GM21717 (cell line): ENCODE results near the gene ELFN2.

ENCODE experiments used
- ATAC-seq: cut with Tn5 transposase; IDR thresholded peaks from one replicate; pipeline ENCODE4 v1.9.1; 2021; ENCODE audit warnings: mild to moderate bottlenecking, moderate library complexity; ENCODE audit not compliant: unreplicated experiment

Gene ELFN2

DNA sequence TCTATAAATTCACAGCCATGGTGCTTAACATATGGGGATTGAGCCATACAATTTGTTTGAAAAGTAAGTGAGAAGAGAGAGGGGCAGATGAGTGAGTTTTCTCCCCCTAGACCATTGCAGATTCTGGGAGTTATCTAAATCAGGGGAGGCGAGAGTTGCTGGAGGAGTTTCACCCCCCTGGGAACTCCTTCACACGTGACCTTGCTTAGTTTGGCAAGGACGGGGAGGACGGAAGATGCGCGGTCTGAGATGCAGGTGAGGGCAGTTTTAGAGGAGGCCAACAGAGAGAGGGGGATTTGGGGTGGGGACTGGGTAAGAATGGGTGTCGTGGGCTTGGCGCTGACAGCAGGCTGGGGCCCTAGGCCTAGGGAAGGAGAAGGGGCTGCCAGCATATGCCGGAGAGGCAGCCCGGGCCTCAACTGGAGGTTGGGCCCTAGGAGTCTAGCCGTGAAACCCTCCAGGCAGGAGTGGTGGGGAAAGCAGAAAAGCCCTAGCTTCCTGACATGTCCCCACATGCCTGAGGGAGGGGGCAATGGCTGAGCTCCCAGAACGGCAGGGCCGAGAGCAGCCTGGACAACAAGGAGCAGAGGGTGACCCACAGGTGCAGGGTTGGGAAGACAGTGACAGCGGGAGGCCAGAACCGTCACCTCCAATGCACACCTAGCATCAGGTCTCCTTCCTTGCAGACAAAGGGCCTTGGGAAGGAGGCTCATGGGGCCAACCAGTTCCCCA is 63.9 kb downstream of the ELFN2 start:
- ATAC-seq: no peak

DNA sequence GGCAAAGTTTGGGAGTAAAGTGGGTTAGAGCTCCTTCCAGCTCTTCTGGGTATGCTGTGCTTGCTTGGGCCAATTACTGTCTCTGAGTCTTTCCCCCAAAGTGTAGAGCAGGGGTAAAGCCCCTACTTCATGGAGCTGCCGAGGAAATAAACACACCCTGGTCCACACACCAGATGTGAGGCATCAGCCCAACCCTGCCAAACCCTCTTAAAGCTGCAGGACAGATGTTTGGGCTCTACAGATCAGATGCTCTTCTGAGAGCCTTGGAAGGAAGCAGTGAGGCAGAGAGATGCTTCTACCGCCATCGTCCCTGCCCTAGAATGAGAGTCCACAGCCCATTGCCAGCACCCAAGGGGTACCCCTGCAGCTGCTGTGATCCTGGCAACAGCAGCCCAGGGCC is 64.7 kb downstream of the ELFN2 start:
- ATAC-seq: no peak

DNA sequence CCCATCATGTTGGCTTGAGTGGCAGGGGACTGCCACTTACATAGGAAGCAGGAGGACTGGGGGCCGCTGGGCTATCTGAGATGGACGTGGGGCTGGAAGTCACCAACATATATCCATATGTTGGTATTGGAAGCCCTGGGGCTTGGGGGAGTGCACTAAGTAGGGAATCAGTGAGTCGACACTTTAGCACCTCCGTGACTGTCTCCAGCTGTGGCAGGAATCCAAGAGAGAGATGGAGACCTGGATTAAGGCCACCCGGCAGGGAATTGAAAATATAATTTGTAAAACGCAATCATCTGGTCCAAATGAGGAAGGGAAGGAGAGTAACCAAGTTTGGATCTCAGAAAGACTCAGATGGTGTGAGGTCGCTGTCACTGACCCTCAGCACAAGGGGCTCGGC is 68.4 kb downstream of the ELFN2 start:
- ATAC-seq: no peak

DNA sequence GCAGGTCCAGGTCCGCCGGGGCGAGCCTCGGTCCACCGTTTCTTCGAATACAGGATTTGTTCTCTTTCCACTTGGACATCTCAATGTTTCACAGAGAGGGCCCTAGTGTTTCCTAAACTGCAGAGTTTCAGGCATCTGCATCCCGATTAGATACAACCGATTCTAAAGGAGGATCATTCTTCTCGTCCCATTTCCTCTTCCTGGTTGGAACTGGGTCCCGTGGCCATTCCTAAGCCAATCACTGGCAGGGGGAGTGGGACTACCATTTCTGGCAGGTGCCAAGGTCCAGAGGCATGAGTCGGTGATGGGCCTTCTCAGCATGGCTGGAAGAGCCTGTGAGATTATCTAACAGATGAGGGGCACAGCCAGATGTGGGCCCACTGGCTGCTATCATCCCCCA is 68.9 kb downstream of the ELFN2 start:
- no peak for ATAC-seq

DNA sequence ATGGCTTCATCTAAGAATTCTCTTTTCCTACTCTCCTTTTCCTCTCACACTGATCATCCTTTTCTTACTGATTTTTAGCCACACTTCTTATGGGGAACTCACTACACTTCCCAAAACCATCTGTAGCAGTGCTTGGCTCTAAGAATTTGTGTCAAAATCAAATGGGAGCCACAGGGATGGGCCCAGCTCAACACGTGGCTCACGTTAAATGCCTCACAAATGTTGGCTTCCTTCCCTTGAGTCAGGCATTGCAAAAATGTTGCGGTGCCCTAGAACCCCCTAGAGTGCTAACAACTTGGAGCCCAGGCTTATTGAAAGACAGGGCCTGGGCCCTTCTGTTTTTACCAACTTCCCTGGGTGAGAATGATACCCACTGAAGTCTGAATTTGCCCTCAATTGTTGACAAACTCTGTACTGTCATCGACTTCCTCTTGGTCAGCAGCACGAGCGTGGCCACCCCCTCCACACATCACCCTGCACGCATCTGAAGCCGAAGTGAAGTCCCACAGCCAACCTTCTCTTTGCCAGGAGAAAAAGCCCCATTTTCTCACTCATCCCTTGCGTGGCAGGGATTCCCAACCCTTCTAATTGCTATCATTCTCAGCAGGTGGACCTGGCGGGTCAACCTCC is 69.7 kb downstream of the ELFN2 start:
- ATAC-seq: no peak

DNA sequence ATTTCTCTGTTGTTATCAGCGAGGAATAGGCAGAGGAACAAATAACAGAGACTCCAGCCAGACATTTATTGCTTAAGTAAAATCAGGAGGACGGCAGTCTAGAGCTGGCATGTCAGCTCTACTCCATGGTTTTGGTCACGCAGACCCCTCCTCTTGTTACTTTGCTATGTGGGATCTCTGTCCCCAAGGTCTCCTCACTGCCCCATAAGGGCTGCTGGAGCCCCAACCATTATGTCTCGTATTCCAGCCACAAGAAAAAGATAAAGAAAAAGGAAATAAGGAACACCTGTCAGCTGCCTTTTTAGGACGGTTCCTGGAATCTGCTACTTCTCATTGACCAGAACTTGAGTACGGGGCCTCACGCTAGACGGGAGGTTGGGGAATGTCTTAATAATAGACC is 70.4 kb downstream of the ELFN2 start:
- ATAC-seq: no peak

DNA sequence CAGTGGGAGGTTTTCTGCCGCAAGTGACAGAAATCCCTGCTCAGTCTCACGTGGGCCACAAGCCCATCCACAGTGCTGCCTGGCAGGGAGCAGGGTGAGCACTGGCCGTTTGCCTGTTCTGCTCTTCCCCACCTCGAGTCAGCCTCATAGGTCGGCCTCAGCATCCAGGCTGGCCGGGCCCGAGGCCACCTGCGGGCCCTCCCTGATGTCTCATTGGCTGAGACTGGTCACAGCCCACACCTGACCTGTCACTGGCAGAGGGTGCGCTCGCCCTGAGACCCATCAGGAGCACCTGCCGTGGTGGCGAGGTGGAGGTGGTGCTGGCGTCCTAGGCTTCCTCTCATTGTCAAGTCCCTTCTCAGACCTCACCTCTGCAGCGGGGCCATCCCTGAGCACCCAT is 72.1 kb downstream of the ELFN2 start:
- no peak for ATAC-seq

DNA sequence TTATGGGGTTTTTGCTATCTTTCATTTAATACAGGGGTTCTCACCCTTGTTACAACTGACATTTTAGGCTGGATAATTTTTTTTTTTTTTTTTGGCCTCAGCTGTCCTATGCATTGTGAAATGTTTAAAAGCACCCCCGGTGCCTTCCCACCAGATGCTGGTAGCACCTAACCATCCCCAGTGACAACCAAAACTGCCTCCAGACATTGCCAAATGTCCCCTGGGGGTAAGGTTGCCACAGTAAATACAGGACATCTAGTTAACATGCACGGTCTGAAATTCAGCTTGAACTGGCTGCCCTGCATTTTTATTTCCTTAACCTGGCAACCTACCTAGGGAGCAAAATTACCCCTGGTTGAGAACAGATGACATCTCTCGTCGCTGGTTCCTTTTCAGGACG is 72.6 kb downstream of the ELFN2 start:
- no peak for ATAC-seq

DNA sequence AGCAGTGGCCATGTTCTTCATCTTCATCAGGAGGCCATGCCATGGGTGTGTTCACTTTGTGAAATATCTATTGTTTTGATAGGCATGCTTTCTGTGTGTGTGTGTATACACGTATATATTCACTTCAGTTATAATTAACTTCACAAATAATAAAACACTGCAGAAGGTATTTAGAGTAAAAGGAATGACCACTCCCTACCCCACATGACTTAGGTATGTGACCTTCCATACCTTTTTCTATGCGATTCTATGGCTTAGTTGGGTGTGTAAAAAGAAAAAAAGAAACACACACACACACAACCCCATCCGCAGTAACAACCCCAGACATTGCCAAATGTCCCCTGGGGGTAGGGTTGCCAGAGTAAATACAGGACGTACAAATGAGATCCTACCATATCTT is 73.0 kb downstream of the ELFN2 start:
- ATAC-seq: no peak

DNA sequence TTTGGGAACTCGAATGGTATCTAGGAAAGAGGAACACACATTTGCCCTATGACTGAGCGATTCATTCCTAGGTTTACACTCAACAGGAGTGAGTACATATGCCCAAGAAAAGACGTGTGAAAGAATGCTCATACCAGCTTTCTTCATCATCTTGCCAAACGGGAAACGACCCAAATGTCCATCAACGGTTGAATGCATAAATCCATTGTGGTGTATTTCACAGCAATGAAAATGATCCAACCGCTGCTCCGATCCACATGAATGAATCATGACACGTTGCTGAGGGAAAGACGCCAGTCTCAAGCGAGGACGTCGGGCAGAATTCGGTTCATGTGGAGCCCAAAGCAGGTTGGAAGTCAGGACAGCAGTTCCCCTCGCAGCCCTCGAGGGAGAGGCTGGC is 73.4 kb downstream of the ELFN2 start:
- no peak for ATAC-seq

DNA sequence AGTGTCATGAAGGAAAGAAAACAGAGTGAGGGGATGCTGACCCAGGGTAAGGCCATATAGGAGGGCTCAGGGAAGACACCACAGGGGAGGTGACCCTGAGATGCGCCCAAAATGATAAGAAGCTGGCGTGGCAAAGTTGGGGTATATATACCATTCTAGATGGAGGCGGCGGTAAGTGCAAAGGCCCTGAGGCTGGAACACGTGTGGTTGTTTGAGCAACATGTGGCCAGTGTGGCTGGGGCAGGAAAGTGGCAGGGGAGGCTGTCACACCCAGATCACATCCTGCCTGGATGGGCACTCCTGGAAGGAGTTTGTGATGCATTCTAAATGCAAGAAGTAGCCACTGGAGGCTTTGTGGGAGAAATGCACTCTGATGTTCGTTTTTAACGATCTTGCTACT is 74.8 kb downstream of the ELFN2 start:
- ATAC-seq: no peak

DNA sequence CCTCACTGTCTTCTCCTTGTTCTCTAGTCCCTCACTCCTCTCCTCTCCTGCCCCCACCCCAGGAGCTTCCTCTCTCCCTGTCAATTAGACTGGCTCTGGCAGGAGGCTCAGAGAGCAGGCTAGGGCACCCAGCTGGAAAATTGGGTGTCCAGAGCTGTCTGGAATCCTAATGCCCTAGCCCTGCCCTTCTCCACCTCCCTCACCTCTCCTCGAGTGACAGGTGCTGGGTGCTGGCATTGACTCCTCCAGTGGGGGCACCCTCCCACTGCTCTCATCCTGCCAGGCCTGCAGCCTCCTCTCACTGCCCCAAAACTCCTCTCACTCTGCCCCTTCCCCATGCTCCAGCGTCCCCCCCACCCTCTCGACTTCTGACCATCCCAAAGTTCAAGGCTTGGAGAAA is 76.0 kb downstream of the ELFN2 start:
- no peak for ATAC-seq

DNA sequence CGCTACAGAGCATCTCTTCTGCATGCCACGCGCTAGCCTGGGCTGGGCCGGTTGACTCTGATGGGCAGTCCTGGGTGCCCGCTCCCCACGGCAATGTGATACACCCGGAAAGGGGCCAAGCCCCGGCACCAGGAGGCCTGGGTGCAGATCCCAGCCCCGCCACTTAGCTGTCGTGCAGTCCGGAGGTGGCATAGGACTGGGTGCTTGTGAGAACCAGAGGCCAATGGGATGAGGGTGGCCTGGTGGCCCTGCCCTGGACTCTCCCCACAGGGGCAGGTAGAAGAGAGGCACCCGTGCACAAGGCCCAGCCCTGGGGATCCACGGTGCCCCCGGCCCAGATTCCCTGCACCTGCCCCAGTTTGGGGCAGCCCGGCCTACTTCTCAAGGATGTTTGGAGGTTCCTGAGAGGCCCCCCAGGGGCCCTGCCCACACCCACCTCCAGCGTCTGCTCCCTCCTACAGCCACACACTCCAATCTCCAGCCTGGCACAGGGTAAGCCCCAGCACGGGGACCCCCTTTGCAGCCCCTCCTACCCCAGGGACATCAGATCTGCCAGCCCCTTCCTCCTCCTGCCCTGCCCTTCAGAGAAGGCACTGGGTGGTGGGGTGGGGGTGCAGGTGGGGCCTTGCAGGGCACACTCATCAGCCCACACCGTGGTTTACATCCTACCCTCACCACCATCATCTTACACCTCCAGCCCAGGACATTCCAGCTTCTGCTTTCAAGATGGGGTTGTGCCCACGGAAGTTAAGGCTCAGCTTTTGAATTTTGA is 78.0 kb downstream of the ELFN2 start:
- no peak for ATAC-seq

DNA sequence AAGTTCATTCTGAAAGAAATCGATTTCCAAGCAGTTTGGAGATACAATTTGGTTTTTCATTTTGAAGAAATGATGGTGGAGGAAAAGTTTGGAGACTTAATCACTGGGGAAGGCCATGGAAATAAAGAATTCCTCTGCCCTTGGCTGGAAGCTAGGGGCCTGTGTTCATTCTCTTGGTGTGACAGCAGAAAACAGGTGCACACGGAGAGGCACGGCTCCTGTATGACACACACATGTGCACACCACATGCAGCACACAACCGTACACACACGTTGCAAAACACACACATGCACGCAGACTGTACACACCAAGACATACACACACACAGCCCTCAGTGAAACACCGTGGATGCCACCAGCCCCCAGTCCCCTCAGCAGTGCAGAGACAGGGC is 80.8 kb downstream of the ELFN2 start:
- ATAC-seq: no peak

DNA sequence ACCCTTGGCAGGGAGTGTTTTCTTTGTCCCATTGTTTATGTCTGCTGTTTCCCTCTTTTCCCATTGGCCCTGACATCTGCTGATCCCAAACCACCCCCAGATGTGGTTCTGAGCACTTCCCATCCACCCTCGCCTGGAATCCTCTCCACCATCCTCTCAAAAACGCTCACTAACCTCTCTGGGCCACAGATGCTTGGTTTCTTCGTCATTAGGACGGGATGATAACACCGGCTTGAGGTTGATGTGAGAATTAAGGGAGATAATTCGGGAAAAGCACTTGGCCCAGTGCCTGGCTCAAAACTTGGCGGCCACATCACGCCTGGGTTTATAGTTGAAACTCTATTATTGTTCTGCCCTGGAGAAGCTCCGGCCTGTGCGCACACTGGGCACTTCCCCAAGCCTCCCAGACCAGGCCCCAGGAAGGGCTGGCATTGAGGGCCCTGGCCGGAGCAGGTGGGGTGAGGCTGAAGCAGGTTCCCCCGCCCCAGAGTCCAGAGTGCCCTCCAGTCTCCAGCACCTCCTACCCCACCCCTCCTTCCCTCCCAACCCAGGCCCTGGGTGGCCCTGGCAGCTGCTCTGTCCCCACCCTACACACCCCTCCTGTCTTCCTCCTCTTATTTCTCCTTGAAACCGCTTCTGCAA is 81.3 kb downstream of the ELFN2 start:
- no peak for ATAC-seq

DNA sequence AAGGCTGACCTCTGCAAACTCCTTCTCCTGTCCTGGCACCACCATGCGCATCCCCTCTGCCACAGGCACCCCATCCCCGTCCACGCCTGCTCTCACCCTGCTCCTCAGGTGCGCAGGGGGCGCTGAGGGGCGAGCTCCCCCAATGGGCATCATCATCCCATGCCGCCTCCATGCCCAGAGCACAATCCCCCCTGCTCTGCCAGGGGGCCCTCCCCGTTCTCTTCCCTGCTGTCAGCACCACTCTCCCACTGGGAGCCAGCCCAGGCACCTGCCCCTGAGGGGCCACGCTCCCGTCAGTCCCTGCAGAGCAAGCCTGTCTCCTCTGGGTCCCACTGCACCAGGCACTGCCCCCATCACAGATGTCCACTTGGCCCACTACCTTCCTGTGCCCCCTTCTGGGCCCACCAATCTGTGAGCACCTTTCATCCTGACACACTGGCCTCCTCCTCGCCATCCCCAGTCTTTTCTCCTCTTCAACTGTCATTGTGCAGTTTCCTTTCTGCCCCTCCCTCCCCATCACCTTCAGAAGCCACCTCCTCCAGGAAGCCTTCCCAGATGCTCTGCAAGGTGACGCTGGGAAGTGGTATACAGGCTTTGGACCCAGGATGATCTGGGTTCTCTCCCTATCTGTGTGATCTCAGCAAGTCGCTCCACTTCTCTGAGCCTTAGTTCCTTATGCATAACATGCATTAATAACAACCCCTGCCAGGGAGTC is 82.4 kb downstream of the ELFN2 start:
- no peak for ATAC-seq

DNA sequence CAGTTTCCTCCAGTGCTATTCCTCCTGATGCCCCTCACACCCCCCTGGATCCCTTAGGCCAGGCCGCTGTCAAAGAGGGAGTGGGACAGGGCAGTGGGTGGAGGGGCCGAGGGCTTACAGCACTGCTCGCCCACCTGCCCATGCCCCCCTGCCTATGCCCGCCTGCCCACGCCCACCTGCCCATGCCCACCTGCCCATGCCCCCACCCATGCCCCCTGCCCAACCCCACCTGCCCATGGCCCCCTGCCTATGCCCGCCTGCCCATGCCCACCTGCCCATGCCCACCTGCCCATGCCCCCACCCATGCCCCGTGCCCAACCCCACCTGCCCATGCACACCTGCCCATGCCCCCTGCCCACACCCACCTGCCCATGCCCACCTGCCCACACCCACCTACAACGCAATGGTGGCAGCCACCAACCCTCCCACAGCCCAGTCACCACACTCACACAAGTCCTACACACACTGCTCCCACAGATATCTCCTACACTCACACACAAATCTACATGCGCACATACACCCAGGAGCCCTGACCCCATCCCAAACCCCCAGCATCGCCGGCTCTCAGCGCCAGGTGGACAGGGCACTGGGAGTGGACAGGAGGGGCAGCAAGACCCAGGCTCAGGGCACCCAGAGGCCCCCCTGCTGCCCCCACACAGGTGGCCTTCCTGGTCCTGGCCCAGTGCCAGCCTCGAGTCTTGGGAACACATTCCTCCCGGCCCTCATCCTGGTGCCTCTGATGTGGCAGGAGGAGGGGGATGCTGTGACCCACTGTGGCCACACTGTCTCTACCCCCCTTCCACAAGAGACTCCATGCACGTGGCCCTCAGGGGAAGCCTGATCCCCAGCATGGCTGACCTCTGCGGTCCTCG is 83.2 kb downstream of the ELFN2 start:
- no peak for ATAC-seq

DNA sequence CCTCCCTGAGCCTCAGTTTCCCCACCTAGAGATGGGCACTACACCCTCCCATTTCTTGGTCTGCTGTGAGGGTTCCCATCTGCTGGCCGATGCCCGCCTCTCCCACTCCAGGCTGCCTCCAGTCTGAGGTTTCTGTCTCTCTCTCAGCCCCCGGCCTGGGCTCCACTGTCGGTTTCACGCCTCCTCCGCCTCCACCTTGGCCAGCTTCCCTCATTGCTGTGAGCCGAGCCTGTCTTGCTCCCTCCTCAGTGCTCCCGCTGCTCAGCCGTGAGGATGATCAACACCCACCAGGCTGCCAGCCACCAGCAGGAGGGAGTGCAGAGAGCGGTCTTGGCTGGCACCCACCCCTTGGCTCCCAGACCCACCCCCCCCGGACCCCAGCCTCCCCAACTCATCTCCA is 83.9 kb downstream of the ELFN2 start:
- ATAC-seq: no peak

DNA sequence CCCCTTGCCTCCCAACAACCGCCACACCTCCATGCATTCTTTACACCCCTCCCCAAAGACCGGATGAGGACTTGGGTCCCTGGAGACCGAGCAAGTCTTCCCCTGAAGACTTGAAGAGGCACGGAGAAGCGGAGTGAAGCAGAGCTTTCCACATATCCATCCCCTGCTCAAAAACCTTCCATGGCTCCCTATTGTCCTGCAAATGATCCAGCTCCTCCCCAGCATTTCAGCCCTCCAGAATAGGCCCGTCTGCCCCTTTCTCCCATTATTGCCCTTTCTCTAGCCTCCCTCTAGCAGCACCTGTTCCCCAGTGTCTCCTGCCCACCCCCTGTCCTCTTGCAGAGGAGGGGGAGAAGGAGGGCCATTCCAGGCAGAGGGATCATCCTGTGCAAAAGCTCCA is 85.2 kb downstream of the ELFN2 start:
- no peak for ATAC-seq
